Gastrocnemius medialis (tissue), 4 donors: ENCODE measurements around the gene NCBP1.

Experiments
- CTCF ChIP-seq, 5 experiments: fragments of 450-650 bp in 3 of 5; fragments of 200-600 bp in 2 of 5; sonication (generic) in 2 of 5; IDR thresholded peaks in 4 of 5; conservative IDR thresholded peaks in 1 of 5; 1 replicate in 4 of 5; 2 replicates in 1 of 5; pipeline ENCODE4 v1.5.1; 2016 to 2019; ENCODE audit warnings: antibody characterized with exemption in 5 of 5, mild to moderate bottlenecking in 3 of 5, moderate library complexity in 3 of 5
- POLR2A ChIP-seq, 2 donors: fragments of 450-650 bp; IDR thresholded peaks; one replicate each; pipeline ENCODE4 v1.6.1; 2017; ENCODE audit warnings: antibody characterized with exemption in 2 of 2, mild to moderate bottlenecking in 2 of 2, moderate library complexity in 2 of 2

- TF ChIP-seq CTCF (IDR thresholded peaks at IDR 0.05 in 4 of 5, conservative IDR thresholded peaks at IDR 0.05 in 1 of 5) (no peak), POLR2A (IDR thresholded peaks at IDR 0.05) (no peak)
Measured at GRCh38 chr9:97688654-97689053, 55.0 kb downstream of the NCBP1 start.
